Small intestine (tissue), 7 donors: ENCODE measurements around the gene TRPM5. TPM values are rescaled to one million over a fixed set of nuclear protein-coding genes. Genes with fewer than 3 reads are reported as not detected.

Experiments
- DNase-seq, 2 donors: peaks; one replicate each; pipeline versions ENCODE4 v3.0.0 to v3.0.0-alpha.2; 2013
- FAIRE-seq: peaks from 2 replicates; lab custom pipeline; 2012; peaks lifted over from hg19 to GRCh38; lab: Jason Lieb, UNC
- H3K27ac ChIP-seq, 3 donors: one replicate each; pipeline ENCODE4 v1.5.1; 2013; ENCODE audit warnings: low read length in 2 of 3, mild to moderate bottlenecking in 2 of 3, control low read depth in 1 of 3, inconsistent platforms in 1 of 3, low read depth in 1 of 3, moderate library complexity in 1 of 3
- H3K27me3 ChIP-seq, 3 donors: one replicate each; pipeline ENCODE4 v1.6.1; 2013; ENCODE audit warnings: low read length in 3 of 3, inconsistent platforms in 1 of 3; ENCODE audit not compliant: control insufficient read depth in 3 of 3, insufficient read depth in 3 of 3
- H3K36me3 ChIP-seq, 3 donors: one replicate each; pipeline ENCODE4 v1.6.1; 2013; ENCODE audit warnings: low read length in 3 of 3, inconsistent platforms in 1 of 3, low read depth in 1 of 3, mild to moderate bottlenecking in 1 of 3, moderate library complexity in 1 of 3; ENCODE audit not compliant: control insufficient read depth in 3 of 3, insufficient read depth in 2 of 3
- H3K4me1 ChIP-seq, 3 donors: one replicate each; pipeline ENCODE4 v1.6.1; 2013; ENCODE audit warnings: low read length in 2 of 3, inconsistent platforms in 1 of 3, low read depth in 1 of 3, mild to moderate bottlenecking in 1 of 3, moderate library complexity in 1 of 3; ENCODE audit not compliant: control insufficient read depth in 3 of 3, insufficient read depth in 2 of 3
- H3K4me3 ChIP-seq, 3 donors: one replicate each; pipeline ENCODE4 v1.5.1; 2013; ENCODE audit warnings: low read length in 3 of 3, control low read depth in 1 of 3, inconsistent platforms in 1 of 3, low read depth in 1 of 3, mild to moderate bottlenecking in 1 of 3, moderate library complexity in 1 of 3
- H3K9me3 ChIP-seq, 2 donors: one replicate each; pipeline ENCODE4 v1.6.1; 2013; ENCODE audit warnings: low read depth in 1 of 2, low read length in 1 of 2; ENCODE audit not compliant: control insufficient read depth in 2 of 2, insufficient read depth in 1 of 2
- WGBS, 3 donors: extraction: QIAGEN DNeasy Blood & Tissue Kit; methylation state at CpG; one replicate each; pipeline ENCODE4 v1.1.7; 2013; 5-methylcytosine and 5-hydroxymethylcytosine counted together
- polyA plus RNA-seq, 4 donors: library from polyadenylated mRNA; stranded (reverse) in 3 of 4; unstranded in 1 of 4; fragments of 200-250 nt in 3 of 4; fragments of 120-200 nt in 1 of 4; gene quantifications; one replicate each; pipeline versions ENCODE4 v1.2.1 to v1.2.3, GENCODE V29; 2013
- donor health status: healthy with polysubstance abuse.
- donor health status: control.
- donor health status: control.
- donor health status: Bipolar disorder and iron deficiency.
- donor health status: healthy.

TRPM5 gene
- polyA plus RNA-seq, 4 donors: 1.3 to 10.0 (median 2.9) TPM

- H3K27me3 ChIP-seq: no peaks in the 10 kb centered on the region
- H3K36me3 ChIP-seq: peaks cover 0 to 15% (median 0%) of the 10 kb centered on the region in 3 donors
- DNase-seq: no peak
- no peak overlapping the region for H3K4me3 ChIP-seq
- no peak overlapping the region for H3K27ac ChIP-seq
- FAIRE-seq: no peak
- no peaks in the 10 kb centered on the region for H3K4me1 ChIP-seq
- 55 to 73% (median 72%) methylated on average over 20 of the region's 20 CpGs for WGBS, 3 donors
- no peaks in the 10 kb centered on the region for H3K9me3 ChIP-seq
Observed at GRCh38 chr11:2452321-2453012, 8.2 kb upstream of the TRPM5 start.

- Histone ChIP-seq H3K36me3 (peaks cover 0 to 15% (median 0%) of the 10 kb centered on the region in 3 donors), H3K4me1 (peaks cover 0 to under 1% (median 0%) of the 10 kb centered on the region in 3 donors), H3K27ac (no peak overlapping the region), H3K9me3 (no peaks in the 10 kb centered on the region), H3K4me3 (no peak overlapping the region), H3K27me3 (no peaks in the 10 kb centered on the region)
- DNase-seq (no peak), FAIRE-seq (no peak)
- WGBS, 3 donors: 72 to 74% (median 73%) methylated on average over 6 of the region's 6 CpGs
Observed at GRCh38 chr11:2451916-2452315, 7.6 kb upstream of the TRPM5 start.

GRCh38 chr11:2451336-2451735, 7.0 kb upstream of the TRPM5 start:
- FAIRE-seq (no peak), DNase-seq (no peak)
- H3K4me1 ChIP-seq: peaks cover 0 to 4% (median 2%) of the 10 kb centered on the region in 3 donors
- no peaks in the 10 kb centered on the region for H3K27me3 ChIP-seq
- H3K4me3 ChIP-seq: no peak overlapping the region
- H3K9me3 ChIP-seq: no peaks in the 10 kb centered on the region
- no peak overlapping the region for H3K27ac ChIP-seq
- peaks cover 0 to 15% (median 0%) of the 10 kb centered on the region in 3 donors for H3K36me3 ChIP-seq
- 90 to 94% (median 92%) methylated on average over 15 of the region's 15 CpGs for WGBS, 3 donors

GRCh38 chr11:2450321-2451041, 6.2 kb upstream of the TRPM5 start:
- FAIRE-seq (no peak), DNase-seq (no peak)
- H3K27me3 ChIP-seq: peaks cover 0 to 8% (median 0%) of the 10 kb centered on the region in 3 donors
- H3K4me3 ChIP-seq: no peak overlapping the region
- WGBS, 3 donors: 73 to 78% (median 77%) methylated on average over 19 of the region's 19 CpGs
- no peaks in the 10 kb centered on the region for H3K9me3 ChIP-seq
- peaks cover 0 to 15% (median 0%) of the 10 kb centered on the region in 3 donors for H3K36me3 ChIP-seq
- H3K27ac ChIP-seq: no peak overlapping the region
- peaks cover 0 to 10% (median 4%) of the 10 kb centered on the region in 3 donors for H3K4me1 ChIP-seq

- H3K4me3 ChIP-seq: no peak overlapping the region
- no peaks in the 10 kb centered on the region for H3K9me3 ChIP-seq
- DNase-seq: no peak
- WGBS, 3 donors: 77 to 81% (median 79%) methylated on average over 26 of the region's 26 CpGs
- peaks cover 0 to 15% (median 0%) of the 10 kb centered on the region in 3 donors for H3K36me3 ChIP-seq
- peaks cover 0 to 11% (median 4%) of the 10 kb centered on the region in 3 donors for H3K4me1 ChIP-seq
- no peak overlapping the region for H3K27ac ChIP-seq
- H3K27me3 ChIP-seq: peaks cover 0 to 10% (median 0%) of the 10 kb centered on the region in 3 donors
- FAIRE-seq: no peak
Observed at GRCh38 chr11:2449548-2450320, 5.4 kb upstream of the TRPM5 start.

- H3K27me3 ChIP-seq: peaks cover 0 to 14% (median 0%) of the 10 kb centered on the region in 3 donors
- no peak for DNase-seq
- no peak for FAIRE-seq
- H3K4me3 ChIP-seq: no peak overlapping the region
- WGBS, 3 donors: 82 to 90% (median 87%) methylated on average over 21 of the region's 21 CpGs
- no peak overlapping the region for H3K27ac ChIP-seq
- H3K4me1 ChIP-seq: peaks cover 0 to 16% (median 4%) of the 10 kb centered on the region in 3 donors
- H3K9me3 ChIP-seq: no peaks in the 10 kb centered on the region
- H3K36me3 ChIP-seq: peaks cover 0 to 15% (median 0%) of the 10 kb centered on the region in 3 donors
Observed at GRCh38 chr11:2448661-2449547, 4.6 kb upstream of the TRPM5 start.

- Histone ChIP-seq H3K27me3 (peaks cover 0 to 21% (median 0%) of the 10 kb centered on the region in 3 donors), H3K36me3 (peaks cover 0 to 11% (median 0%) of the 10 kb centered on the region in 3 donors), H3K27ac (no peak overlapping the region), H3K9me3 (peaks cover 0 to 4% of the 10 kb centered on the region in 2 donors), H3K4me1 (peaks cover 0 to 23% (median 4%) of the 10 kb centered on the region in 3 donors), H3K4me3 (no peak overlapping the region)
- 66 to 78% (median 77%) methylated on average over 9 to 10 of the region's 10 CpGs for WGBS, 3 donors
- DNase-seq: no peak
- FAIRE-seq: no peak
Observed at GRCh38 chr11:2447951-2448650, 3.8 kb upstream of the TRPM5 start.
